Coronary artery (tissue), 2 donors: ENCODE data around the gene KBTBD4.

Experiments
- DNase-seq: peaks from one replicate; pipeline ENCODE4 v3.0.0-alpha.2; 2017; ENCODE audit warnings: low spot score
- H3K27ac ChIP-seq, 2 donors: fragments of 200-600 bp; sonication (generic); one replicate each; pipeline ENCODE4 v1.5.1; 2016 to 2019
- H3K4me3 ChIP-seq: fragments of 200-600 bp; sonication (generic); 2 replicates; pipeline ENCODE4 v1.5.1; 2016; ENCODE audit warnings: mild to moderate bottlenecking, moderate library complexity
- TF ChIP-seq, protein P1 (sequence below): fragments of 200-600 bp; sonication (generic); IDR thresholded peaks from one replicate; pipeline ENCODE4 v1.5.1; 2019; ENCODE audit warnings: antibody characterized with exemption

The KBTBD4 gene

DNA sequence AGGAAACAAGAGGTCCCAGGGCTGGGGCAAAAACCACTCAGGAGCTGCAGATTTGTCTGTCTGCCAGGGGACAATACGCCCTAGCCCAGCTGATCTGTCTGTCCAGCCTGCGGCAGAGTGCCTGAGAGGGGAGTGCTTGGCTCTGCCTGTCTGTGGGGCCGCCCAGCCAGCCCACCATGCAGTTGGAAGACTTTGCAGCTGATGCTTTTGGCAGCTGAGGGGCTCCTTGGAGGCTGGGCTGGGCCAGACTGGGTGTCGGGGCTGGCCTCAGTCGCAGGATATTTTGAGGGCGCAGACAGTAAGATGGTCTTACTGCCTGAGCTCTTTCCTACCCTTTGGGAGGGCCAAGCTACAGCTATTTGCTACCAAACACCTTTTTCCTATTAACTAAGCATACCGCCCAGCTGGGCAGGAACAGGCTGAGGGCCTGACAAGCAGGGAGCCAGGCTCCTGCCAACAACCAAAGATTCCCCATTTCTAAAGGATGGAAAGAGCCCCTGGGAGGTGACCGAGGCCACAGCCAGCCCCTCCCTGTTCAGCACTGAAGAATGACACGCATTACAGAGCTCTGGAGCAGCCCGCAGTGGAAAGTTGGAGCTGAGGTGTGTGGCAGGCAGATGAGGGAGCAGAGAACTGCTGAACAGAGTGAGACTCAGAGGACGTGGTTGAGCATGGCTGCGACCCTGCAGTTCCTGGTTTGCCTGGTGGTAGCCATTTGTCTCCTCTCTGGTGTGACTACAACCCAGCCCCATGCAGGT lies 7.5 kb upstream of the KBTBD4 start, which contains the start of gene FAM180B:
TSS of gene FAM180B (plus strand) at position 581 of the 758 bp plus-strand sequence. CDS start at position 672, 91 bp downstream.
- Histone ChIP-seq H3K4me3 (no peak within 1 kb of the TSS), H3K27ac (peak within 1 kb of the TSS in 1 of 2 donors; percentile 75)
- no peak for DNase-seq
- TF ChIP-seq, protein P1, sequence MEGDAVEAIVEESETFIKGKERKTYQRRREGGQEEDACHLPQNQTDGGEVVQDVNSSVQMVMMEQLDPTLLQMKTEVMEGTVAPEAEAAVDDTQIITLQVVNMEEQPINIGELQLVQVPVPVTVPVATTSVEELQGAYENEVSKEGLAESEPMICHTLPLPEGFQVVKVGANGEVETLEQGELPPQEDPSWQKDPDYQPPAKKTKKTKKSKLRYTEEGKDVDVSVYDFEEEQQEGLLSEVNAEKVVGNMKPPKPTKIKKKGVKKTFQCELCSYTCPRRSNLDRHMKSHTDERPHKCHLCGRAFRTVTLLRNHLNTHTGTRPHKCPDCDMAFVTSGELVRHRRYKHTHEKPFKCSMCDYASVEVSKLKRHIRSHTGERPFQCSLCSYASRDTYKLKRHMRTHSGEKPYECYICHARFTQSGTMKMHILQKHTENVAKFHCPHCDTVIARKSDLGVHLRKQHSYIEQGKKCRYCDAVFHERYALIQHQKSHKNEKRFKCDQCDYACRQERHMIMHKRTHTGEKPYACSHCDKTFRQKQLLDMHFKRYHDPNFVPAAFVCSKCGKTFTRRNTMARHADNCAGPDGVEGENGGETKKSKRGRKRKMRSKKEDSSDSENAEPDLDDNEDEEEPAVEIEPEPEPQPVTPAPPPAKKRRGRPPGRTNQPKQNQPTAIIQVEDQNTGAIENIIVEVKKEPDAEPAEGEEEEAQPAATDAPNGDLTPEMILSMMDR, result no peak

DNA sequence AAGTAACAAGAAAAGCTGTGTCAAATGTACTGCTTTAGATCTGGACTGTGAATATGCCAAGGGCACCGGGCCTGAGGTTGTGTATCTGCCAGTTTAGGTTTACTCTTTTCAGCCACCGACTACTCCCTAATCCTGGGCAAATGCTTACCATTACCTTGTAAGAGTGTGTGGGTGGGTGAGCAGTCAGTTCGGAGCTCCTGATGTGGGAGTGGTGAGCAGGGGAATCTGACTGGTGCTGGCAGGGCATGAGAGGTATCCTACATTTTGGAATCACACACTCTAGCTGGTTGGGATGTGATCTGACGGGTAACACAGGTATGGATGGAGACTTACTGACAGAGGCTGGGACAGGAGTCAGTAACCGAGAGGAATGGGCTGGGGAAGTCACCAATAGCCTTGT lies 5.1 kb upstream of the KBTBD4 start:
- TF ChIP-seq, protein P1, result no peak
- no peak overlapping the region for H3K27ac ChIP-seq
- no peak overlapping the region for H3K4me3 ChIP-seq
- DNase-seq, result no peak

DNA sequence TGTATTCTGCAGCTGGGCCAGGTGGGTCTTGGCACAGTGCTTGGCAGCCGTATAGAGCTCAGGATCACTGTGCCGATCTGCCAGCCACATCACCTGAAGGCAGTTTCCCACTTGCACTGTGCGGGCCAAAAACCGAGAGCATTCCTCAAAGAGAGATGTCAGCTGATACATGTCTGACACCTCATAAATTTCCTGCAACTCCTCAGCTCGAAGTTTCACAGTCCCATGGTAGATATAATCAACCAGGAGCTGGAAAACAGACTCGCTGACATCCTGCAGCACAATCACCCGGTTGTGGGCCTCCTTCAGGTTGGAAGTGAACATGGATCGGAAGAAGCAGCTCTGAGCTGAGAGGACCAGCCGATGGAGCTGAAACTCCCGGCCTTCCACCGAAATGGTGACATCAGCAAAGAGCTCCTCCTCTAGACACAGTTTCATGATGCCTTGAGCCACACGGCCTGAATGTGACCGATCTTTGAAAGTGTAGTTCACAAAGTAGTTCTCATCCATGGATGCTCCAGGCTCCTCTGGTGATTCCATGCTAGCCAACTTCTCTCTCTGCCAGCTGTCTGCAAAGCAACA lies 1.2 kb downstream of the KBTBD4 start:
- DNase-seq, result no peak

DNA sequence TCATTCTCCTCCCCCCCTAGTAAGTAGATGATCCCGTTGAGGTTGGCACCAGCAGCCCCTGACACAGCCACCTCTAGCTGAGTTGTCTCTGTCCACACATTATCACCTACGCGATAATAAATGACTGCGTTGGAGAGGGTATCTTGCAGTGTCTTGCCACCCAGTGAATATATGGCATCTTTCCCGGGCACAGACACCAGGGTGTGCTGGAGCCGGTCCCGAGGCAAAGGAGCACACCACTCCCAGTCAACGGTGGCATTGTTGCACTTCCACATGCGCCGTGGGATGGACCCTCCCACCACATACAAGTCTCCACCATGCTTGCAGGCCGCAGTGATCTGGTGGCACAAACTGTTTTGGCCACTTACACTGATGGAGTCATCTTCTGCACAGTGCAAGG lies 5.4 kb downstream of the KBTBD4 start:
- Histone ChIP-seq H3K27ac (no peak overlapping the region), H3K4me3 (no peak overlapping the region)
- TF ChIP-seq, protein P1, result no peak
- no peak for DNase-seq

More for the DNA sequence above, 1.2 kb downstream of the KBTBD4 start:
- TF ChIP-seq, protein P1, result no peak
- Histone ChIP-seq H3K4me3 (peak overlapping the region; percentile 84), H3K27ac (no peak overlapping the region)

DNA sequence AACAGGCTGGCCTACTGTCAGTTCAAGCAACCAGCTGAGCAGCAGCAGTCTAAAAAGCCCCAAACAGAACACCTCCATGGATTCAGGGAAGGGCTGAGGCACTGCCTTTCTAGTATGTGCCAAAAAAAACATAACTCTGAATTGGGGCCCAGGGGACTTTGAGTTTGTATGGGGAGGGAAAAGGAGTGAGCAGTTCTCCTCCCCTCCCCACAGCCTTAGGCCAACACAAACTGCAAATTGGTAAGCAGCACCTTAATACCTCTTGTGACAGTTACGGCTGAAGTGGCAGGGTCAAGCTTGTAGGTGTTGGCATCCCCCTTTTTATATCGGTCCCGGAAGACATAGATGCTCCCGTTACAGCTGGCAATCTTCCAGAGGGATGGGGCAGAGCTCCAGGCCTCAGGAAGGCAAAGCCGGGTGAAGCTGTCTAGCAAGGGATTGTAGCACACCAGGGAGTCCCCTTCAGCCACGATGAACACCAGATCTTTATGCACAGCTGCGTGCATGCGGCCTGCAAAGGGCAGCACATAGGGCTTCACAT lies 6.0 kb downstream of the KBTBD4 start:
- TF ChIP-seq, protein P1, result no peak
- DNase-seq, result no peak
- H3K4me3 ChIP-seq, result no peak overlapping the region
- H3K27ac ChIP-seq, result no peak overlapping the region

DNA sequence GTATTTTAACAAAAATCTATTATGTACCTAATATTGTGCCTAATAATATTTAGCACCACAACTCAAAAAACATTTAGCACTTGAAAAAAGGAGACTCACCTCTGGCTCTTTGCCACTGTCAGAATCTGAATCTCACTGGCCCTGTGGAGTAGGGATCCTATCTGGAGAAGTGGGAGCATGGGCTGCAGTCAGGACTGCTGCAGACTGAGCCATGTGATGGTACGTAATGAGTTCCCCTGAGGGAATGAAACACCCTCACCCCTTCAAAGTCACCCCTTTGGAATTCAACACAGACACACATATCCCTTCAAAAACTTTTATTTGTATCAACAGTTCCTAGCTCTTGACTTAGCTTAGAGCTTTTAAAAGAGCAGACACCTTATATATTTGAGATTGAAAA lies 6.9 kb downstream of the KBTBD4 start:
- TF ChIP-seq, protein P1, result no peak
- Histone ChIP-seq H3K27ac (no peak overlapping the region), H3K4me3 (no peak overlapping the region)
- DNase-seq, result no peak
